Sciatic nerve (tissue), 2 donors: ENCODE measurements around the gene DUSP22. TPM values are rescaled to one million over a fixed set of nuclear protein-coding genes. Genes with fewer than 3 reads are reported as not detected.
"Not testable (repeated sequence)": the region's sequence is repeated elsewhere in the genome, so short reads cannot be mapped to it uniquely, and the experiment has no call there.

Source experiments
- ATAC-seq: fragments of 200-7000 bp; cut with Tn5 transposase; one replicate; pipeline ENCODE4 v1.9.1; 2020; ENCODE audit warnings: mild to moderate bottlenecking, moderate library complexity
- DNase-seq: peaks from one replicate; pipeline ENCODE4 v3.0.0-alpha.2; 2020; ENCODE audit warnings: low spot score
- intact Hi-C: fragments of 100-400 bp; cut with DNase I; formaldehyde crosslinking; loops from one replicate; pipeline ENCODE4 v1.14.2; 2022
- total RNA-seq: library from RNA; stranded (reverse); fragmentation: NEBNext Ultra II Directional; extraction: Animal tissue kit (Norgen Biotek cat#: 25700); gene quantifications from one replicate; pipeline ENCODE4 v1.2.1, GENCODE V29; 2021
- donor health status: DM: no; HTN: no; CAD: no.
- donor health status: DM: no; HTN: no; CAD: no.

Gene DUSP22
- total RNA-seq, 1 donor from 2014 or later = 62.2 TPM

DNA sequence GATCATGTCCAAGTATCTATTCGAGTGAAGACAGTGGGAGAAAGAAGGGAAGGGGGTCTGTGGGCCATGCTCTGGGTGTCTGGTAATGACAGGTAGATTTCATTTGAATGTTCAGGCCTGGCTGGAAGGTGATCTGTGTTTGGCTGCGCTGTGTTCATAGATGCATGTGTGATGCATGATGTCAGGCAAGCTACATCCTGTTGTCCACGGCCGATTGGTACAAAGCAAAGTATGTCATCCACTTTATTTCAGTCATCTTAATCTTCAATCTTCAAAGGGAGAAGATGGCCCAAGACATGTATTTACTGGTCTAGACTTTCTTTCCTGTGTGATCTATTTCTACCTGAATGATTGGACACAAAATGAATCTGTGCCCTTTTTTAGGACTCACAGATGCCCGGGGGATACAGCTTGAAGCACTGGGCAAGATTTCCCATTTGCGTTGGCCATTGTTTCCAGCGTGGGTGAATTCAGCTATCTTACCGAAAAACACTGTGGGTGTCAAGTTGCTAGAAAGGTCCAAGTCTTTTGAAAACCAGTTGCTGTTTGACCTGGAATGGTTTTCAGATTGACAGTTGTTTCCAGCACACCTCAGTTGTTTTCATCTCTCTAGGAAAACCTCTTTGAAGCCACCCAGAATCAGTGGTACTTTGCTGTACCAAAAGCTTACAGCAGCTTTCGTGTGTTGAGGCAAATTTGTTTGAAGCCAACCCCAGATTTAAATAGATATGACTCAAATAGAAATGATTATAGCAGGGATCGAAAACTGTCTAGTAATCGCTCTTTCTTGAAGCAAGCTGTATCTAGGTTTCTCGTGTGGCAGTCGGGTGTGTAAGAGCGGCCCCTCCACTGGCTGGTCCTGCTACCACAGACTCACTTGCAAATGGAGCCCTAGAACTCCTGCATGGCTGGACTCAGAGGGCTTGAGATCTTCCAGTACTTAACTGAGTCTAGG, 27.2 kb downstream of the DUSP22 start:
- intact Hi-C loops = no loop called here
- peak; percentile 42 for DNase-seq
- ATAC-seq = no peak

DNA sequence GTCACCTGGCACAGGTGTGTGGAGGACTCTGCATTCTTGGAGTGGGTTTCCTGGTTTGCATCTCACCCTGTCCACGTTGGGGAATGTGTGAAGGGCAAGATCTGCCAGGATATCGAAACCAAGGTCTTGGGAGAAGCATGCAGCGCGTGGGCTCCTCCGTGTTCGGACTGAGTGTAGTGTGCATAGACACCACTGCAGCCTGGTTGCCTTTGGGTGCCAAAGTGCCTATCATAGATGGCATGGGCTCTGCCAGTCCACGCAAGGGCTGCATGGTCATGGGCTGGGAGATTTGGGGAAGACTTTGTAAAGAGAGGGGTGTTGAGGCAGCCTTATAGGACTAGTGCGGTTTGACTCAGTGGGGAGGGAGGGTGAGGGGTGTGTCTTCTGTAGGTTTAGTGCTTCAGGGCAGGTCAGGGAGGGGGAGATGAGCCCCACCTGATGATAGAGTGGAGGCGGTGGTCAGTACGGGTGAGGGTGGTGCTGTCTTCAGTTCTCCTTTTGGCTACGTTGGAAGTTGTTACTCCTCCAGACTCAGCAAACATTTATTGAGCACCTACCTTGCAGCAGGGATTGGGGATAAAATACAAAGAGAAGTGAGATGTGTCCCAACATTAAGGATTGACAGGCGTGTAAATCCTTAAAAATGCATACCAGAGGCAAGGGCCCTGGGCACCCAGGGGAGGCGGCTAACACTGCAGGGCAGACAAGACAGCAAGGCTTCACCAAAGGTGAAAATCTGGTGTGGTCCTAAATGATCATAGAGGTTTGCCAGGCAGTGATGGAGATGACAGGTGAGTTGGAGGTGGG, 28.3 kb downstream of the DUSP22 start:
- DNase-seq = peak; percentile 56
- intact Hi-C loops = no loop called here
- no peak for ATAC-seq

DNA sequence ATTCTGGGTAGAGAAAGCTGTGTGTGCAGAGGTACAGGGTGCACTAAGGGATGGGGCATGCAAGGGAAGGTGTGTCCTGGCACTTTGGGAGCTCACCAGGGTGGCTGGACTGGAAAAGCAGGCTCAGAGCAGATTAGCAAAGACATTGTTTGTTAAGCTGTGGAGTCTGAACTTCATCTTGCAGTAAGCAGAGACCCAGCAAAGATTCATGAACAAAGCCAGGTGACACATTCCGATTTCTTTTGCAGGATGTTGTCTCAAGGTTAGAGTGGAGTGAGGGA, 28.8 kb downstream of the DUSP22 start:
- DNase-seq = peak; percentile 34
- ATAC-seq = no peak
- intact Hi-C loops = no loop called here

DNA sequence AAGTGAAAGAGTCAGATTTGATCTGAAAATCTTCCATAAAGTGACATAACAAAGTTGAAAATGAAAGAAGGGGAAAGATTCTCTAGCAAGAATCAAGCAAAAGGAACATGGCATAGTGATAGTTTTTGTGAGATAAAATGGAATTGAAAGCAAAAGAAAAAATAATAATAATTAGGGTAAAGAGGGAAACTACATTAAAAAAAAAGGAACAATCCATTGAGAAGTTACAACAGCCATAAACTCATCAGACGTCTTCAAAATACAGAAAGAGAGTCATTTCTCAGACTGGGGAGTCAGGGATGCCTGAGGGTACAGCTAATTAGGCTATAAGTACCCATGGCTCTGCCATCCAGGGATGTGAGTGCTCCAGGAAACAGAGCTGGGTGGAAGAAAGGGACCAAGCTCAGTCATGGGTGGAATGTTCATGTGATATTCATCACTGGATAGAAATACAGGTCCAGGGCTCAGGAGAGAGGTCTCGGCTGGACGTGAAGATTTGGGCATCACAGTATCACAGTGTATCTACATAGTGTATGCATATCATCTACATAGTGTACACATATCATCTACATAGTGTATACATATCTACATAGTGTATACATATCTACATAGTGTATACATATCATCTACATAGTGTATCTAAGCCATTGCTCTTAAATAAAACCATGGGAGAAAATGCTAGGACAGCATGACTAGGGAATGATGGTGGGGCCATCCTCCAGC, 29.4 kb downstream of the DUSP22 start:
- ATAC-seq (no peak), DNase-seq (peak; percentile 39)
- intact Hi-C loops = no loop called here

DNA sequence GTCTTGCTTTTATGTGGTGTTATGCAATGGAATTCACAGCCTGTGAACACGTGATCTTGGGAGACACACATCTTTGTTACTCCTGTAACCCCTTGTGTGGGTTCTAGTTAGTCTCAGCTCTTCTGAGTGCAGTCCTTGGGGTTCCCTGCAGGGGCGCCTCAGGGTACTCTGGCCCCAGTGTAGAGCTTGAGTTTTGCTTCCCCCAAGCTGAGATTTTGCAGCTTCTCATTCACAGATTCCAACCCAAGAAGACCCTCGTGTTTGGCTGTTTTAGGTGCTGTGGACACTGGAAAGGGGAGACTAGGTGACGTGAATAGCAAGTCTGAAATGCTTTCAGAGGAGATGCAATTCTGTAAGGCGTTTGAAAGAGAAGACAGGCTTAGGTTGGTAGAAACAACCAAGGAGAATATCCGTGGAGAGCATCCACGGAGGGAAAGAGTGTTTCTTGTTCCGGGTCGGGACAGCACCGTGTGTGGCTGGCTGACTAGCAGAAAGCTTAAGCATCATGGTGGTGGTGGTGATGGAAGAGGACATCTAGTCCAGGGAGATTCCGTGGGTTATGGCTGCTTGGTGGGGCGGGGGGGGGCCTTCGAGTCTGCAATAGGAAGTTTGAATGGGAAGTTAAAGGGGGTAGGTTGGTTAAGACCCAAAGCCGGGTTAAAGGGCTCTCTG, 30.1 kb downstream of the DUSP22 start:
- intact Hi-C loops = no loop called here
- DNase-seq (peak; percentile 51), ATAC-seq (no peak)

DNA sequence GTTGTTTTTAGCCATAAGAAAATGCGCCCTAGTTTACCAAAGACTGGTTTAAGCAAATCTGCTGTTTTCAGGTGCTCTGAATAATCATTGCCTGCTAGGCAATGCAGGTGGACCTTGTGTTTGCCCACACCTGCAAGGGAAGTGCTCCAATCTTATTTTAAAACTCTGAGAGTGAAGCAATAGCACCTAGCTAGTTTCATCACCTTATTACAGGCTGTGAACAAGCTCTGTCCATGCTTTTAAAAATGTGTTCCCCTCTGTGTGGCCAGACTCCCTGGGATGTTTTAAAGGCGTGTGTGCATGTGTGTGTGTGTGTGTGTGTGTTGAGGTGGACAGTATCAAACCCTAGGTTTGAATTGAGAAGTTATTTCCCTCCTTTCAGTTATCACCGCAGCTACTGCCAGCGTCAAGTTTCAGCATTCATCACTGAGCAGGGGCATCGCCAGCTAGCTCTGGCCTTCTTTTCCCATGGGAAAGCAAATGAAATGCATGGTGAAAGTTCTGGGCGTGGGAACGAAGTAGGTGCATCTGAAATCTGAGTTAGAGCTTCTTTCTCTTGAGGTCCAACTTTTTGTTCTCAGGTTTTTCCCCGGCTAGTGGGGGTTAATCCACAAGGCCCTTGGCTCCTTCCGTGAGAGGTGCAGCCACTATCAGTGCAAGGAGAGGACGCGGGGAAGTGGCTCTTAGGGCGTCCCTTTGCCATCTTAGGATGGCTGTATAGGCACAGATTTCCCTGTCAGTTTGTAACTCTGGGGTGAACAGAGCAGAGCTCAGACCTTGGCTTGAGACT, 30.8 kb downstream of the DUSP22 start:
- DNase-seq (peak; percentile 50), ATAC-seq (no peak)

DNA sequence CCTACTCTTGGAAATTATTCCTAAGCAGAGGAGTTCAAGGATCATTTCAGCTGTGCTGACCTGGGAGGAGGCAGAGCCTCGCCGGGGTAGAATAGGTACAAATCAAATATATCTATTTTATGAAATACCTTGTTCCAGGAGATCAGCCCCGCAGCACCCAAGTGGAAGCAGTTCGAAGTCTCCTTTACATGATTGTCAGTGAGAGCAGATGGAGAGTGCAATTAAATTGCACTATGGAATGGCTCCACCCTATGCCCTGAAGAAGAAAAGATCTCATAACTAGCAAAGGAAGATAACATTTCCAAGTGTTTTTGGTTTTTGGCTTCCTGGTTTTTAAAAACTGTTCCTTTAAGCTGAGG, 31.4 kb downstream of the DUSP22 start:
- DNase-seq (peak; percentile 50), ATAC-seq (no peak)
- intact Hi-C loops = no loop called here

More for the DNA sequence above, 30.8 kb downstream of the DUSP22 start:
- intact Hi-C loops = no loop called here

DNA sequence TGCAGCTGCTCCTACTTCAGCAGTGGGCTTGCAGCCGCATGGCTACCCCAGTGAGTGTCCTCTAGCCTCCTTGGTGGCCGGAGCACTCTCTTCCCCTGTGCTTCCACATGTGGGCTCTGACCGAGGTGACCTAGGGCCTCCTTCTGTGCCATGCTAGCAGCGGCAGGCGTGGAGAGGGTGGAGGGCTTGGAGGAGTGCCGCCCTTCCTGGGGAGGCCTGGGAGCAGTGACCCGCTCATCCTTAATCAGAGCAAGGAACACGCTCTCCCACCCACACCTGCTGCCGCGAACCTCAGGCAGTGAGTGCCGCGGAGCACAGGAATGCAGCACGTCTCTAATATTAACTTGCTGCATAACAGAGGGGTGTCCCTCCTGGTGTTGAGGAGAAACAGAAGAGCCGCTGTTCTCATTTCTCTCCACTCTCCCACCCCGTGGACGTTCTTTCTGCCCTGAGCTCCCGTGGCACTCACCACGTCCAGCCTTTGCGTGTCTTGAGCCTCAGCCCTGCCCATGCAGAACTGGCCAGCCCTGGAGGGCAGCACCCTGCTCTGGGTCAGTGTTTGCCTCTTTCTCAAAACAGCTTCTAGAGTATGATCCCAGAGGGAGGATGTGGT, 31.9 kb downstream of the DUSP22 start:
- intact Hi-C loops = no loop called here
- DNase-seq = peak; percentile 61
- peak; percentile 31 for ATAC-seq

DNA sequence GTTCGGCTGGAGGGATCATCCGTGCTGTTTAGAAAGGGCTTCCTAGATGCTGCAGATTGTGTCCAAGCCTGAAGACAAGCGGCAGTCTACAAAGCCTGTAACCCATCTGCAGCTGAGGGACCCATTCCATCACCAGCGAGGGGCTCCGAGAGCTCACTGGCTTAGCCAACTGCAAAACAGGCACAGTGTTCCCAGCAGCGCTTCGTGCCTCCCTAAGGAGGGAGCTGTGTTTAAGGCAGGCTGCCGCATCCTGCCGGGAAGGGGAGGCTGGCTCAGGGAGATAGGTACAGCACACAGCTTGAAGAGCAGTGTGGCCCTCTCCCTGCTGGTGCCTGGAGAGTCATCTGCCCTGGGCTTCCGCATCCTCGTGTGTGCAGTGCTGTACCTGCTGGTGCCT, 32.4 kb downstream of the DUSP22 start:
- DNase-seq = peak; percentile 68

DNA sequence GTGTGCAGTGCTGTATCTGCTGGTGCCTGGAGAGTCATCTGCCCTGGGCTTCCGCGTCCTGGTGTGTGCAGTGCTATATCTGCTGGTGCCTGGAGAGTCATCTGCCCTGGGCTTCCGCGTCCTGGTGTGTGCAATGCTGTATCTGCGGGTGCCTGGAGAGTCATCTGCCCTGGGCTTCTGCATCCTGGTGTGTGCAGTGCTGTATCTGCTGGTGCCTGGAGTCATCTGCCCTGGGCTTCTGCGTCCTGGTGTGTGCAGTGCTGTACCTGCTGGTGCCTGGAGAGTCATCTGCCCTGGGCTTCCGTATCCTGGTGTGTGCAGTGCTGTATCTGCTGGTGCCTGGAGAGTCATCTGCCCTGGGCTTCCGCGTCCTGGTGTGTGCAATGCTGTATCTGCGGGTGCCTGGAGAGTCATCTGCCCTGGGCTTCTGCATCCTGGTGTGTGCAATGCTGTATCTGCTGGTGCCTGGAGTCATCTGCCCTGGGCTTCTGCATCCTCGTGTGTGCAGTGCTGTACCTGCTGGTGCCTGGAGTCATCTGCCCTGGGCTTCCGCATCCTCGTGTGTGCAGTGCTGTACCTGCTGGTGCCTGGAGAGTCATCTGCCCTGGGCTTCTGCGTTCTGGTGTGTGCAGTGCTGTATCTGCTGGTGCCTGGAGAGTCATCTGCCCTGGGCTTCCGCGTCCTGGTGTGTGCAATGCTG, 33.0 kb downstream of the DUSP22 start:
- intact Hi-C loops, ATAC-seq: not testable (repeated sequence)
- peak; percentile 44 for DNase-seq

More for the DNA sequence above, 32.4 kb downstream of the DUSP22 start:
- peak; percentile 11 for ATAC-seq
- intact Hi-C loops = no loop called here

DNA sequence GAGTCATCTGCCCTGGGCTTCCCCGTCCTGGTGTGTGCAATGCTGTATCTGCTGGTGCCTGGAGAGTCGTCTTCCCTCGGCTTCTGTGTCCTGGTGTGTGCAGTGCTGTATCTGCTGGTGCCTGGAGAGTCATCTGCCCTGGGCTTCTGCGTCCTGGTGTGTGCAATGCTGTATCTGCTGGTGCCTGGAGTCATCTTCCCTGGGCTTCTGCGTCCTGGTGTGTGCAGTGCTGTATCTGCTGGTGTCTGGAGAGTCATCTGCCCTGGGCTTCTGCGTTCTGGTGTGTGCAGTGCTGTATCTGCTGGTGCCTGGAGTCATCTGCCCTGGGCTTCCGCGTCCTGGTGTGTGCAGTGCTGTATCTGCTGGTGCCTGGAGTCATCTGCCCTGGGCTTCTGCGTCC, 33.8 kb downstream of the DUSP22 start:
- DNase-seq = peak; percentile 6
- ATAC-seq, intact Hi-C loops: not testable (repeated sequence)

DNA sequence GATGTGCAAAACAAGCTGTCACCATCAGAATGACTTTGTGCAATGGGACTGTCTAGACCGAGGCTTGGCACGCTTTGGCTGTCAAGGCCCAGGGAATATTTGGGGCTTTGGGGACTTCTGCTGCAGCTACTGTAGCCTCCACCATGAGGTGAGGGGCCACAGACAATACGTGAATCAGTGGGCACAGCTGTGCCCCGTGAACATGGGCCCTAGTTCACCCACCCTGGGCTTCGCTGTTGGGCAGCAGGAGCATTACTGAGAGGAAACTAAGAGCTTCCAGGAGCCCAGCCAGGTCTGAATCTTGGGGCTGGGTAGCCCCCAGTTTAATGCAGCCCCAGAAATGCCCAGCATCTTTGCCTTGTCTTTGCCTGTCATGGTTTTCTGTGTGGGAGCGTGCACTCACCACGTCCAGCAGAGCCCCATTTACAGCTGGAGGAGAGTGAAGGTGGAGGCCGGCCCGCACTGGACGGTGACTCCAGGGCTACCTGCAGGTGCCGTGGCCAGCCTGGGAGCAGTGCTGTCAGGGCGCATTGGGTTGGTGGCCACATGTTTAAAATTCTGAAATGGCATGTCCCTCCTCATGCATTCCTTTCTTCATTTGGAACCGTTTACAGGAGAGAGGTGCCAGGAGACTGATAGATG, 34.7 kb downstream of the DUSP22 start:
- intact Hi-C loops = no loop called here
- DNase-seq (peak; percentile 58), ATAC-seq (no peak)

DNA sequence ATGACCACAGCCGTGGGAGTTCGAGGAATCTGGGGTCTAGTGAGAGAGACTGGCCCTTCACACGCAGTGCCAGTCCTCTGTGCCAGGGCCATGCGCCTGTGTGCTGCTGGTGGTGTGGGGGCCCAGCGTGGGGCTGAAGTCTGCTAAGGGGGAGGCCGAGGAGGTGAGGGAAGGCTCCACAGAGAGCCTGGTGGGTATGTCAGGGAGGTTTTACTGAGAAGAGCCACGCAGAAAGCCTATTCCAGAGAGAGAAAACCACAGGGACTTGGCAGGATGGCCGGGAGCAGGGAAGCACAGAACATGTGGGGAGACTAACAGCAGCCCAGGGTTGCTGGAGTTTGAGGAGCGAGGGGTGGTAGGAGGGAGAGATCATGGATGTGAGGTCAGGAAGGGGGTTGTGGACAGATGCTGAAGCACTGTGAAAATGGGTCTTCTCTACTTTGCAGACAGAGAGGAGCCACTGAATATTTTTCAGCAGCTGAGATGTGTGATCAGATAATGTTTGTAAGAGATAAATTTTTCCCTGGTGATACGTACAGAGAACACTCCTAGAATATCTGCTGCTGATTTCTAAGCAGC, 35.3 kb downstream of the DUSP22 start:
- peak; percentile 75 for DNase-seq
- peak; percentile 56 for ATAC-seq
- intact Hi-C loops = no loop called here

DNA sequence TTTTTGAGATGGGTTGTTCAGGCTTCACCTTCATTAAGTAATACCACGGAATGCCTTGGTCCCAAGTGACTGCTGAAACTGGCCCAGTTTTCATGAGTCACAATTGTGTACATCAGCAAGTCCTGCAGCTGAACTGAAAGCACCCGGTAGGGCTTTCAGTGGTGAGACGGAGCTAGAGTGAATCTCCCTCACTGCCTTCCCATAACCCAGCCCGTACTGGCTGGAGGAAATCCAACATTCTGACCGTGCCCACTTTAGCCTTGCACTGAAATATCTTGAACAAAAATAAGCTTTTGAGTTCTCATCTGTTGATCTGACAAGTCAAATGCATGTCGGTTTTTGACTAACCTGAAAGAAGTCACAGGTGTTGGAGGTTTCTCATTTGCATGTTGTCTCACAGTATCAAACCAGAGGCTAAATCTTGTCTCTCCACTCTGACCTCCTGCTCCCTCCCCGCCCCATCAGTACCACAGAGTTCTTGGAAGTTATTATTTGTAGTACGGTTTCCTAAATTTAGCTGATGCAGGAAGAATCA, 35.9 kb downstream of the DUSP22 start:
- intact Hi-C loops = no loop called here
- ATAC-seq (peak; percentile 70), DNase-seq (peak; percentile 74)

DNA sequence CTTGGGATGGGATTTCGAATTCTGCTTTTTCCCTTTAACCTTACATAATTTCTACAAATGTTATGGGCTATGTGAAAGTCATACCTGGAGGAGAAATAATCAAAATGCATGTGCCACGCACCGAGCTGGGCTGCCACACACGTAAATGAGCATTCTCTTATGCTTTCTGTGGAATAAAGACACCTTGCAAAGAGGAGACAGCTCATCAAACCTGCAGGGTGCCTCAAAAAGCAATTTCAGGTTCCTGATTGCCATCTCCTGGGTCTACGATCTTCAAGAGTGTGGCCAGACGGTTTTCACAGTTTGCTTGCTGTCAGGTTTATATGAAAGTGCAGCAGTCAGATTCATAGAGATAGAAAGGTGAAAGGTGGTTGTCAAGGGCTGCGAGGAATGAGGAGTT, 36.6 kb downstream of the DUSP22 start:
- DNase-seq (peak; percentile 53), ATAC-seq (no peak)
- intact Hi-C loops = no loop called here
